ENCODE results near the gene TRAF2.
"Not testable (repeated sequence)": the region's sequence is repeated elsewhere in the genome, so short reads cannot be mapped to it uniquely, and the experiment has no call there.

TRAF2 gene

DNA sequence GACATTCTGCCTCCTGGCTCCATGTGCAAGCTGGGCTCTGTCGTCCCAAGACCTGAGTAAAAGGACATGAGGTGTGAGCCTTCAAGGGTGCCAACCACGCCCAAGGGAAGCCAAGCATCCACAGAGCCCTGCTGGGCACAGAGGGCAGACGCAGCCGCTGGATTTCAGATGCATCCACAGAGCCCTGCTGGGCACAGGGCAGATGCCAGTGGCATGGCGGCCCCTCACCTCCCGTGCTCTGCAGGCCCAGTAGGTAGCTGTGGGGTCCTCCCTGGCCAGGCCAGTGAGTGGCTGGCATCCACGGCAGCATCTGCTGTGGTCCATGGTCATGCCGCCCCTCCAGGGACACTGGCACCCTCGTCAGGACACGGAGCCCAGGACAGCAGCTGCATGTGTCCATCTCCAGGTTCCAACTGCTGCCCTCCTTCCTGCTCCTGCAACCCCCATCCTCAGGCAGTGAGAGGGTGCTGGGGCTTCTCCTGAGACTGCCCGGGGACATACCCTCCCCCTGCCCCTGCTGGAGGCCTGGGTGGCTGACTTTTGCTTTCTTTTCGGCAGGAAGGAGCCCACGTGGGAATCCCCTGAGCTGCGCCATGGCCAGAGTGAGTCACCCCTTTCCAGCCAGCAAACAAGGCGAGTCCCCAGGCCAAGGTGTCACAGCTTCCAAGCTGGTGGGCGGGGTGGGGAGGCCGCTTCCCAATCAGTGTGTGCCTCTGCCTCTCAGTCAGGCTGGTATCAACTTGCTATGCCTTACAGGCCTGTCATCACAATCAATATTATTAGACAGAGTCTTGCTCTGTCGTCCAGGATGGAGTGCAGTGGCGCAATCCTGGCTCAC lies 4.0 kb upstream of the TRAF2 start:
- DNase-seq (ENCODE audit: low read depth in 2 of 2) = peak; percentile 84 to 94

DNA sequence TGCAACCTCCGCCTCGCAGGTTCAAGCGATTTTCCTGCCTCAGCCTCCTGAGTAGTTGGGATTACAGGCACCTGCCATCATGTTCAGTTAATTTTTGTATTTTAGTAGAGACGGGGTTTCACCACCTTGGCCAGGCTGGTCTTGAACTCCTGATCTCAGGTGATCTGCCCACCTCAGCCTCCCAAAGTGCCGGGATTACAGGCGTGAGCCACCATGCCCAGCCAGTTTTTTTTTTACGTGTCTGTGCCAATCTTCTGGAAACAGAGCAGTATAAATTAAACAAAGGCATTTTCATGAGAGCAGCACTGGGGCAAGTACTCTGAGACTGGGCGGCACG lies 3.4 kb upstream of the TRAF2 start:
- not testable (repeated sequence) for DNase-seq (ENCODE audit: low read depth in 2 of 2)

DNA sequence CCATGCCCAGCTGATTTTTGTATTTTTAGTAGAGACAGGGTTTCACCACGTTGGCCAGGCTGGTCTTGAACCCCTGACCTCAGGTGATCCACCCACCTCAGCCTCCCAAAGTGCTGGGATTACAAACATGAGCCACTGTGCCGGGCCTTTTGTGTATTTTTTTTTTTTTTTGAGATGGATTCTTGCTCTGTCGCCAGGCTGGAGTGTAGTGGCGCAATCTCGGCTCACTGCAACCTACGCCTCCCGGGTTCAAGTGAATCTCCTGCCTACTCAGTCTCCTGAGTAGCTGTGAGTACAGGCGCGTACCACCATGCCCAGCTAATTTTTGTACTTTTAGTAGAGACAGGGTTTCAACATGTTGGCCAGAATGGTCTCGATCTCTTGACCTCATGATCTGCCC lies 2.6 kb upstream of the TRAF2 start:
- DNase-seq (ENCODE audit: low read depth in 2 of 2) = not testable (repeated sequence)

DNA sequence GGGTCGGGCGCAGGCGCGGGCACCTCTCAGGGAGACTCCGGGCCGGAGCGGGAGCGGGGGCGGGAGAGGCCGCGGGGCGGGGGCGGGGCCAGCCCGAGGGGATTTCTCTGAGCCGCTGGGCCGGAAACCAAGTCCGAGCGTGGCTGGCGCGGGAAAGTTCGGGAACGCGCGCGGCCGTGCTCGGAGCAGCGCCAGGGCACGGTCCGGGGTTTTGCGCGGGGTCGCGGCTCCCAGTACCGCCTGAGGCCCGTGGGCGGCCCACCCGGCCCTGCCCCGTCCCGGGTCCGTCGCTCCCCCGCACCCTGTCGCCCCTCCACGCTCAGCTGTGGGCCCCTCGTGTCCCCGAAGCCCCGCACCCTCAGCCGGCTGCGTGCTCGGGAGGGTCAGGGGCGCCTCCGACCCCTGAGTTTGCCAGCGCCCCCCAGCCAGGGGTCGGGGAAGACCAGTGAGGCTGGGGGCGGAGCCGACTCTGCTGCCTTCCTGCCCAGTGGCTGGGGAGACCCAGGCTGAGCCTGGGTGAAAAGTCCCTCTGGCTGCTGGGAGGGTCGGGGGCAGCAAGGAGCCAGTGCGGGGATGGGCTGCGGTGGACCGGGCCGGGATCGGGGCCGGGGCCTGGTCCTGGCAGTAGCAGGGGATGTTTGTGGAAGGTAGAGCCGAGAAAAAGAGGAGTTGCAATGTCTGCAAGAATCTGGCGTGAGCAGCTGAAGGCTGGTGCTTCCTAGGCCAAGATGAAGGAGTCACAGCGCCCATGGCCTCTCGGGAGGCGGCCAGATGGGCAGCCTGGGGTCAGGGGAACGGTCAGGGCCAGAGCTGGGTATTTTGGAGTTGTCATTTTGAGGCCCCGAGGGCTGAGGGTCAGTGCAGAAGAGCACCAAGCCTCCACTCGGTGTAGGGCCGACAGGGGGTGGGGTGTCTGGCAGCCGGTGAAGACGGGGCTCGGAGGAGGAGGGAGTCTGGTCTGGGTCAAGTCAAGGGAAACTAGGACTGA lies 588 bp downstream of the TRAF2 start:
- peak in 1 of 2 donors; percentile 23 for DNase-seq (ENCODE audit: low read depth in 2 of 2)

DNA sequence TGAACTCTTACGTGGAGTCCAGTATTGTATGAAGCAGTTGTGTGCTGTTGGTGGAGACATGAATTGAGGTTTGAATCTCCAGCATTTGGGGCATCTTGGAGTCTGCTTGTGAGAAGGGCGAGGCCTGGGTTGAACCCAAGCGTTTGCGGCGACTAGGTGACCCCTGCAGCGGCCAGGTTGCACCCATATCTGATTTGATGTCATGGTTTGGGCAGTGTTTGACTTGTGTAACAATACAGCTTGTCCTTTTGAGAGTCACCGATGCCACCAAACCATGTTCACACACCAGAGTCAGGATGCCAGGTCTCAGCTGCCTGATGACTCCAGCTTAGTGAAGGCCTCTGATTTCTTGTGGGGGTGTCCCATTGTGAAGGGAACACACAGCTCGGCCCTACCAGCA lies 2.1 kb downstream of the TRAF2 start:
- DNase-seq (ENCODE audit: low read depth in 2 of 2) = no peak

DNA sequence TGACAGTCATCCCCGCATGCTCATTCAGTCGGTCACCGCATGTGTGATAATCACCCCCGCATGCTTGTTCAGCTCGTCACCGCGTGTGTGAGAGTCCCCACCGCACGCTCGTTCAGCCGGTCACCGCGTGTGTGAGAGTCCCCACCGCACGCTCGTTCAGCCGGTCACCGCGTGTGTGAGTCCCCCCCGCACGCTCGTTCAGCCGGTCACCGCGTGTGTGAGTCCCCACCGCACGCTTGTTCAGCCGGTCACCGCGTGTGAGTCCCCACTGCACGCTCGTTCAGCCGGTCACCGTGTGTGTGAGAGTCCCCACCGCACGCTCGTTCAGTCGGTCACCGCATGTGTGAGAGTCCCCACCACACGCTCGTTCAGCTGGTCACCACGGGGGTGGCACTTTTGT lies 3.5 kb downstream of the TRAF2 start:
- no peak for DNase-seq (ENCODE audit: low read depth in 2 of 2)

DNA sequence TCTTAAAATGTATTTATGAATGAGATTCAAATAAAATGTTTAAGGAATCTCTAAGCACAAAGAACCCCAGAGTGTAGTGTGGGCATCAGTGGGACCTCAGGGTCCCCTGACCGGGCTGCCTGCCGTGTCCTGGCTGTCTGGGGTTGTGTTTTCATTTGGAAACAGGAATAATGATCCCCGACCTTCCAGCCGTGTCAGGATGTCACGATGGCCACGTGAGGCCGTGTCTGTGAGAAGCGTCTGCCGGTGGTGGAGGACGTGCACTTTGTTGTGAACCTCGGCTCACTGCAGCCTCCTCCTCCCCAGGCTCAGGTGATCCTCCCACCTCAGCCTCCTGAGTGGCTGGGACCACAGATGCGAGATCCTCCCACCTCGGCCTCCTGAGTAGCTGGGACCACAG lies 4.3 kb downstream of the TRAF2 start:
- no peak for DNase-seq (ENCODE audit: low read depth in 2 of 2)

DNA sequence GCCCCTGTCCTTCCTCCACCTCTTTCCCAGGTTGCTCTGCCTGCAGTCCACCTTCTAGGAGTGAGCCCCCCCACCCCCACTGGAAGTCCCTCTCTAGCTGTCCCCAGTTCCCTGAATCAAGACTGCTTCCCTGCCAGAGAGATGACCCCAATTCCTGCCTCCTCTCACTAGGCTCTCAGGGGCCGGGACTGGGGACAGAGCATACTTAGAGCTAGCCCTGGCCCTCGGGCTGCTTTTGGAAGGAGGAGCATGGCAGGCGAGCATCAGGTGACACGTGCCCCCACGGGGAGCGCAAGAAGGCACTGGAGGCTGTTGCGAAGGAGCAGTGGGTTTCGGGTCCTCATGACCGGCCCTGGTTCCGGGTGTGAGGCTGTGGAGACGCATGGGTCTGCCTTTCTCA lies 9.7 kb downstream of the TRAF2 start:
- DNase-seq (ENCODE audit: low read depth in 2 of 2) = no peak

DNA sequence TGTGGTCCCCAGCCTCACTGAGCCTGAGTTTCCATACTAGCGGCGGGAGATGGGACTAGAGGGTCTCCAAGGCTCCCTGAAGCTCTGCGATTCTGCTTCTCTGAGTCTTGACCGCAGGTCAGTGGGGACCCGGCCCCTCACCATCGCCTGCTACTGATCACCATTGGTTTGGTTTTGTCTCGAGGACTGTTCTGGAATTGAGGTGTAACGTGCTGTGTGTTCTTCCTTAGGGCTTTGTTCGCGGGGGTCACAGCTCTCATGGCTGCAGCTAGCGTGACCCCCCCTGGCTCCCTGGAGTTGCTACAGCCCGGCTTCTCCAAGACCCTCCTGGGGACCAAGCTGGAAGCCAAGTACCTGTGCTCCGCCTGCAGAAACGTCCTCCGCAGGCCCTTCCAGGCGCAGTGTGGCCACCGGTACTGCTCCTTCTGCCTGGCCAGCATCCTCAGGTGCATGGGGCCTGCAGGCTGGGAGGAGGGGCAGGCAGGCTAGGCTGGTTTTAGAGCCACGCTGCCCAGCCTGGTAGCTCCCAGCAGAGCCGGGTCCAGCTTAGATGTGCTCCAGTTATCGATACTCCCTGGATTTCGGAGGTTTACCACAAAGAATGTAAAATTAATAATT lies 12.3 kb downstream of the TRAF2 start:
- no peak for DNase-seq (ENCODE audit: low read depth in 2 of 2)

DNA sequence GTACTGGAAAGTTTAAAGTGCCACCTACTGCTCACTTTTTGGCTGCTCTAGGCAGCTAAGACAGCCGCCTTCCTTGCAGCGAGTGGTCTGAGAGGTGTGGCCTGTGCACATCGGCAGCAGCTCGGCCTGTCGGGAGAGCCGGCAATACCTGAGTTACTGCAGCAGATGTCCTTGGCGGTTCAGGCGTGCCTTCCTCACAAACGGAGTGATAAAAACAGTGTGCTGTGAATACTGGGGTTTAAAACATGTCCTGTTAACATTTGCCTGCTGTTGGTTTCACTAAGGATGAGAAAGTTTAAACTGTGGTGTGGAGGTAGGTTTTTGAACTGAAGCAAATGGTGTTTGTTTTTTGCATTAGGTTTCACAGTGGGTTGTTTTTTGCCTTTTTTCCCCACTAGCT lies 12.9 kb downstream of the TRAF2 start:
- DNase-seq (ENCODE audit: low read depth in 2 of 2) = no peak

DNA sequence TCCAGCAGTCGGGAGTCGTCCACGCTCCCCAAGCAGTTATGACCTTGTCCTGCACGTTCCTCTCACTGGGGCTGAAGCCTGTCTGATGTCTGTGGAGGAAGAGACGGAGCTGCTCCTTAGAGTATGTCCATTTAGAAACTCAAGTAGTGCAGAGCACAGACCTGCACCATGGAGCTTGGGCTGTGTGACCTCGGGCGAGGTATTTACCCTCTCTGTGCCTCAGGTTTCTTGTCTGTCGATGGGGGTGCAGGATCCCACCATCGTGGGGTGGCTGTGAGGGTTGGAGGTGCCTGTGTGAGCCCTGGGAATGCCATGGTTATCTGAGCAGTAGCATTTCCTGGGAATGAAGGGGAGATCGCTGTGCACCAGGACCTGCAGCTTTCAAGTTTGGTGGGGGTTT lies 14.2 kb downstream of the TRAF2 start:
- DNase-seq (ENCODE audit: low read depth in 2 of 2) = no peak

DNA sequence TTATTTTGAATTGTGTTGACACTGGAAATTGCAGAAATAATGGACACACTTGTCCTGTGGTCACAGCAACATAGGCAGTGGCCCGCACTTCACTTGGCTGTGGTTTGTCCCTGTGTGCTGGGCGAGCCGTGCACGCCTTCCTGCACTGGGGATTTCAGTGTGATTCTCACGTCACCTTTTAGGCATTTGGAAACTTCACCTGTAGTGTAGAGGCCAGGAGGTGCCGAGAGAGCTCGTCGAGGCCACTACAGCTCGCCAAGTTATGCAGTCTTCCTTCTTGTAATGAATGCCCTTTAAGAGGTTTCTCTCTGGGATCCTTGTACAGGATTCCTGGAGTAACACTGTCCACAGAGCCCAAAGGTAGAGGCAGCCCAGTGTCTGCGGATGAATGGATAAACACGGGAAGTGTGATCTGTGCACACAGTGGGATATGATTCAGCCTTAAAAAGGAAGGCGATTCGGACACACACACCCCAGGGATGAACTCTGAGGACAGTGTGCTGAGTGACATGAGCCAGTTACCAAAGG lies 14.7 kb downstream of the TRAF2 start:
- no peak for DNase-seq (ENCODE audit: low read depth in 2 of 2)

DNA sequence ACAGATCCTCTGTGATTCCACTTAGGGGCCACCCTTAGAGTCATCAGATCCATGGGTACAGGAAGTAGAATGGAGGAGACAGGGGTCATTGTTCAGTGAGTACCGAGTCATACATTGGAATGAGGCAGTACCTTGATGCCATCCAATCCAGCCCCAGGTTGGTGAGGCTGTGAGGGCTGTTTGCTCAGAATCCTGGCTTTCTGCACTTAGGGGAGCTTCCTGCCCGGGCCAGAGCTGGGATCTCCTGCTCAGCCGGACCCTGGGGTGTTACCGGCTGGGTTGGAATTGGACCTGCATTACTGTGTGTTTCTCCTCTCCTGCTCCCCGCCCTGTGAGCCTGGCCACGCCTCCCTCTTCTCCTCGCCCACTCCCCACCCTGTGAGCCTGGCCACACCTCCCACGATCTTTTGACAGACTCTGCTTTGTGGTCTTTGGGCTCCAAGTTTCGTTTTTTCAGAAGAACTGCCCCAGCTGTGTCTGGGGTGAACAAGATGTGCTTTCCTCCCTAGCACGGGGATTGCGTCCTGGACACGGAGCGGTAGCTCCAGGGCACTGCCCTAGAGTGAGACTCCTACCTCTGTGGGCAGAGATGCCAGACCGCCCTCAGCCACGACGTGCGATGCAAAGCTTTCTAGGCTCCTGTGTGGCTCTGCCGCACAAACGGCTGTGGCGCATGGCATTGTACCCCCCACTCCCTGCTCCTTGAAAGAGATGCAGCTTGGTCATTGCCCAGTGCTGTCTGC lies 15.4 kb downstream of the TRAF2 start:
- DNase-seq (ENCODE audit: low read depth in 2 of 2) = peak; percentile 62 to 74

DNA sequence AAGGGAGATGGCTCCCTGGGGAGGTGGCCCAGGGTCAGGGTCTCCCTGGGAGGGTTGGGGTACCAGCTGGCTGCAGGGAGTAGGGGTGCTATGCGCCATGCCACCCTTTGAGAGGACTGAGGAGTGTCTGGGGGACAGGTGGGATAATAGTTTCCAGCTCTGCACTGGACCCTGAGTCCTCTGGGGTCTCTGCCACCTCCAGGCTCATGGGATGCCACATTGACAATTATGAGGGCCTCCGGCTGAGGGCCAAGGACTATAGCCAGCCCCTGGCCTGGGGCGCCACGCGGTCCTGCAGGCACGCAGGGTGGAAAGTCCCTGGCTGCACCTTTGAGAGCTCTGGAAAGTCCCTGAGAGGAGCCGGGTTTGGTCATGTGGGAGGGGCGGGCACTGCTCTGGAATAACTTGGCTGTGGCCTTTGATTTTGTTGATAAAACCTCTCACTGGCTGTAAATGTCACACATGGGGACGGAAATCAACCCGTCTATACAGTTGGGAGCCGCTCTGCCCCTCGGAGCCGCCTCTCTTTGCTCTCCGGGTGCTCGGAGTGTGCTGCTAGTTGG lies 16.0 kb downstream of the TRAF2 start:
- peak; percentile 63 to 82 for DNase-seq (ENCODE audit: low read depth in 2 of 2)

DNA sequence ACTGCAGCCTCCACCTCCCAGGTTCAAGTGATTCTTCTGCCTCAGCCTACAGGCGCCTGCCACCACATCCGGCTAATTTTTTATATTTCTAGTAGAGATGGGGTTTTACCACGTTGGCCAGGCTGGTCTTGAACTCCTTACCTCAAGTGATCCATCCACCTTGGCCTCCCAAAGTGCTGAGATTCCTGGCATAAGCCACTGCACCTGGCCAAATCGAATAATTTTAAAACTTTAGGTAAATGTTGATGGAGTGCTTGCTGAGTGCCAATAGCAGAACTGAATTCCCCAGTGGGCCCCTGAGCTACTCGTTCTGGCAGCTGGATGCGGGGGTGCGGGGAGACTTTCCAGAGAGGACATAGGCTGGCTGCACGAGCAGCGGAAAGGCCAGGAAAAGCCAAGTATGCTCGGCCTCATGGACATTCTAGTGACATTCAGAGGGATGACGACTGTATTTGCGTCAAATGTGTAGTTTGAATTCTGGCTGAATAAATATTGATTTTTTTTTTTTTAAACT lies 16.8 kb downstream of the TRAF2 start:
- no peak for DNase-seq (ENCODE audit: low read depth in 2 of 2)

DNA sequence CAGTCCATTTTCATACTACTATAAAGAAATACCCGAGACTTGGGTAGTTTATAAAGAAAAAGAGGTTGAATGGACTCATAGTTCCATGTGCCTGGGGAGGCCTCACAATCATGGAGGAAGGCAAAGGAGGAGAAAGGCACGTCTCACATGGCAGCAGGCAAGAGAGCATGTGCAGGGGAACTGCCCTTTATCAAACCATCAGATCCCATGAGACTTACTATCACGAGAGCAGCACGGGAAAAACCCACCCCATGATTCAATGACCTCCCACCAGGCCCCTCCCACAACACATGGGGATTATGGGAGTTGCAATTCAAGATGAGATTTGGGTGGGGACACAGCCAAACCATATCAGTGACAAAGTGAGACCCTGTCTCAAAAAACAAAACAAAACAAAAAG lies 19.9 kb downstream of the TRAF2 start:
- no peak for DNase-seq (ENCODE audit: low read depth in 2 of 2)

DNA sequence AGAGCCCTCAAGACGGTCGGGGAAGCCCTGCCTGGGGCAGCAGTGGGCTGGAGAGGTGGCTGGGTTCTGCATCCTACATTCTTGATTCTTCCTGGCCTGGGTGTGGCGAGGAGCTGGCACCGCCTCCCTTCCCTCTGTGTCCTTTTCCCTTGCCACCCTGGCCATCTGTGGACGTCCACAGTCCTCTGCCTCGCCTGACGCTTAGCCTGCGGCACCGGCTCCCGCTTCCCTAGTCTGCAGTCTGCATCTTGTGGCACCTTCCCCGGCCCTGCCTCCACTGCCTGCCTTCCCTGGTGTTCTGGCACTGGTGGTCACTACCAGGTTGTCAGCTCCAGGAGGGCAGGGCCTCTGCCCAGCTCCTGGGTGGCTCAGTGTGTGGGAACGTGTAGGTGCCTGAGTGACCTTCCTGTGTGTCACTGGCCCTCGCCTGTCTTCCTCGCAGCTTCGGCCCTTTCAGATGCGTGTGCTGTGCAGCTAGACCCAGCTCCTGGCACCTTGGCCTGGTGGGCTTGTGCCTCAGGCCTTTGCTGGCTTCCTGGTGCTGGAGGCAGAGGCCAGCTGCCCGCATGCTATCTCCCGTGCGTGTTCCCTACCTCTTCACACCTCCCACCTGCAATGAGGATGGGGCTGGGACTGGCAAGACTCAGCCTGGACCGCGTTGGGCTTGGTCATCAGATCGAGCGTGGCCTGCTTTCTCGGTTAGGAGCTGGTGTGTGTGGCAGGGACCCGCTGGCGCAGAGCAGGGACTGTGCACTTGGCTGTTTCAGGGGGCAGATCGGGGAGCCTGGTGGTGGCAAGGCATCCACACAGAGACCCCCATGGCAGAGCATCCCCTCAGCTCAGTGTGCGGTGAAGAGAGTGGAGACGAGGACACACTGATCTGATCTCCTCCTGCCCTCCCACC lies 20.9 kb downstream of the TRAF2 start:
- no peak for DNase-seq (ENCODE audit: low read depth in 2 of 2)

DNA sequence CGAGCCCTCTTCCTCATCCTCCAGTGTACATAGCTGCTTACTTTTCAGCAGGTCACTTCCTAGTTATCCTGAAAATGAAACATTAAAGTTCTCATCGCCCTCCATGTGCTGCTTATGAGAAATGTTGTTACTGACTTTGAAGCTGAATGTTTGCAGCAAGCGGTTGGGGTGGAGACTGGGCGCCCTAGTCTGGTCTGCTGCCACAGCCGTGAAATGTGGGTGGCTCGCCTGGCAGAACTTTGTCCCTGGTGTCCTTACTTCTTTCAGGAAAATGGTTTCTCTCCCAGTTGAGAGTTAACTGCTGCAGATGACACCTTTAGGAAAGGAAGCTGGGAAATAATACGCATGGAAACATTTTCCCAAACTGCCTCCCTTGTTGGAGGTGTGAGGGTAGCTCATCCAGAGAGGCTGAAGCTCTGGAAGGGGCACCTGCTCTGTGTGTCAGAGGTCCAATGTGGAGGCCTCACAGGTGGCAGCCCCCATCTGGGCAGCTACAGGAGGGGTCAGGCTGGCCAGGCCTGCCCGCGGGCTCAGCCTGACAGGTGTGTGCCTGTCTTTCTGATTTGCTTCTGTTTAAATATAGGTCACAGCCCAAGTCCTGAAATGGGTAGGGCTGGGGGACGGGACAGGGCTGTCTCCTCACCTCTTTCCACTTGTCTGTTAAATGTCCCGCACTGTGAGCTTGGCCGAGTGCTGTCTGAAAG lies 24.0 kb downstream of the TRAF2 start:
- no peak for DNase-seq (ENCODE audit: low read depth in 2 of 2)

DNA sequence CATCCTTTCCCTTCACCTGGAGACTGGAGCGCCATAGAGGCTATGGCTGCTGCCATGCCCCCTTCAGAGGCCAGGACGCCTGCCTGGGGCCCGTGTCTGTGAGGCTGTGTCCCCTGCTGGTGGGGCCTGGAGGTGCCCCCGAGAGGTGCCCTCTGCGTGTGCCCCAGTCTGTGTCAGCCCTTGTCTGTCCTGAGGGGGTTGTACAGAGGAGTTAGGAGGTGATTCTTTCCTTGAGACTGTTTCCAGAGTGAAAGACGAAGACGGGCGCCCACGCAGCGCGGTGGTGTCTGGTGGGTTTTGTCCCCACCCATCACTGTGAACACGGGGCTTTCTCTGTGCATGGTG lies 24.6 kb downstream of the TRAF2 start:
- DNase-seq (ENCODE audit: low read depth in 2 of 2) = no peak

All from stimulated activated CD8-positive, alpha-beta memory T cell treated with anti-CD3 and anti-CD28 coated beads, Interleukin-15, amount 100 ng/mL, for 4 hours (primary cell).